Measurements from ENCODE around the gene ENTPD8.
"Not testable (repeated sequence)": the region's sequence is repeated elsewhere in the genome, so short reads cannot be mapped to it uniquely, and the experiment has no call there.

ENTPD8 gene

DNA sequence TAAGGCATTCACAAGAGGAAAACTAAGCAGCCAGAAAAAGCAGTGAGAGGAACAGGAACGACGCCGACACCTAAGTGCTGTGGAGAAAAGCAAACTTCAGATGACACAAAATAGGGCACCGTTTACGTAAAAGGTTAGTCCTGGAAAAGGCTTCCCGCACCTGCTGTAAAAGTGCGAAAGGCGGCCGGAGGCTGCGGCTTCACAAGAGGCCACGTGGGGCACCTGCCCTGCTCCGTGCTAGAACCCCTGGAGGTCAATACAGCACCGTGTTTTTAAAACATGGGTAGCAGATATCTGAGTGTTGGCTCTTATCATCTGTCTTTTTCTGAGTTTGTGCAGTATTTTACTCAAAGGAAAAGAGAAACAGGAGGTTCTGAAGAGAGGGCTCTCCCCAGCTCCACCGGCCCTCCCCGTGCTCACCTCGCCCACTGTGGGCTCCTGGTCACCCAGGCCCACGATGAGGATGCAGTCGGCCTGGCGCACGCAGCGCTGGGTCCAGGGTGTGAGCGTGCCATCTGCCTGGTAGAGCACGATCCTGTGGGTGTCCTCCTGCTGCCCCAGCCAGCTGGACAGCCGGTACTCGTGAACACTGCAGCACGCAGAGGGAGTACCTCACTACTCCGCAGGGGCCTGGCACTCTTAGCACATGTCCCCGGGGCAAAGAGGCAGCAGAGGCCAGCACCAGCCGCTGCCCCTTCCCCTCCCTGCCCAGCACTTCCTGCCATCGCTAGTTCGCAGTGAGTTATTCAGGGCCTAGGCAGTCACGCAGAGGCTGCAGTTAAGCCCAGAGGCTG is 38.9 kb upstream of the ENTPD8 start:
- no peak overlapping the region for H3K4me3 Mint-ChIP-seq
- peaks cover 10% of the 10 kb centered on the region for H3K4me1 Mint-ChIP-seq
- no peak for ATAC-seq
- peaks cover 8% of the 10 kb centered on the region for H3K9me3 Mint-ChIP-seq
- no peak for DNase-seq
- peaks cover 10% of the 10 kb centered on the region for H3K36me3 Mint-ChIP-seq (ENCODE audit: low read depth)
- H3K27me3 Mint-ChIP-seq, result no peaks in the 10 kb centered on the region
- H3K27ac Mint-ChIP-seq, result no peak overlapping the region

DNA sequence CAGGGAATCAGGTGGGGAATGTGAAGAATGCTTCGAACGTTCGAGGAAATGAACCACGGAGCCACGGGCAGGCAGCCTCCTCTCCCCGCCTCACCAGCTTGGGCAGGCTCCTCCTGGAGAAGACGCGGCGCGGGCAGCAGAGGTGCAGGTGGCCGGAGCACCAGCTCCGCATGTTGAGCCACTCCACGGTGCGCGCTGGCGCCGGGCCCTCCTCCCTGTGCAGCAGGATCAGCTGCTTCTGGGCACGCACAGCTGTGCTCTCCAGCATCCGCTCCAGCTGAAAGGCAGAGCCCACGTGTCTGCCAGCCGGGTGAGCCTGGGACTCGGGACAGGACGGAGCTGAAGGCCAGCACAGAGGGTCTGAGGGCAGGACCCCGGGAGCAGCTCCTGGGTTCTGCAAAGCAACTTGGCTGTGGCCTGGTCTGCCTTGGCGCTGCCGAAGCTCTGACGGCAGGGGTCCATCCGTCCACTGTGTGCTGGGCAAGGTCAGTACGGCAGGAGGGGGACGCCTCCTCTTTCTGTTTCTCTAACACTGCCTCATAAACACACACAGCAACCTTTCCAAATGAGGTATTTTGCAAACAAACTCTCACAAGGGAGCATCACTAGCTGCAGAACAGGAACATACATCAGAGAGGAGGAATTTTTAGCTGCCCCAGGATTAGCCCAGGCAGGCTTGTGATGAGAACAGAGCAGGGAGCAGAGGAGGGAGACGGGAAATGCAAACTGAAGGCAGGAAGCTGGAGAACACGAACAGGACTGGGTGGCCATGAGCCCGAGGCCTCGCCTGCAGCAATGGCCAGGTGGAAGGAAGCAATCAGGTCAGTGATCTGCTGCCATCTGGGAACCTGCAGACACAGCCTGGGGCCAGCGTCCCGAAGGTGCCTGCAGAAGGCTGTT is 38.1 kb upstream of the ENTPD8 start:
- H3K36me3 Mint-ChIP-seq (ENCODE audit: low read depth), result peaks cover 15% of the 10 kb centered on the region
- H3K4me1 Mint-ChIP-seq, result peaks cover 10% of the 10 kb centered on the region
- DNase-seq, result no peak
- no peak for ATAC-seq
- H3K4me3 Mint-ChIP-seq, result no peak overlapping the region
- no peak overlapping the region for H3K27ac Mint-ChIP-seq
- no peaks in the 10 kb centered on the region for H3K27me3 Mint-ChIP-seq
- H3K9me3 Mint-ChIP-seq, result peaks cover 11% of the 10 kb centered on the region

DNA sequence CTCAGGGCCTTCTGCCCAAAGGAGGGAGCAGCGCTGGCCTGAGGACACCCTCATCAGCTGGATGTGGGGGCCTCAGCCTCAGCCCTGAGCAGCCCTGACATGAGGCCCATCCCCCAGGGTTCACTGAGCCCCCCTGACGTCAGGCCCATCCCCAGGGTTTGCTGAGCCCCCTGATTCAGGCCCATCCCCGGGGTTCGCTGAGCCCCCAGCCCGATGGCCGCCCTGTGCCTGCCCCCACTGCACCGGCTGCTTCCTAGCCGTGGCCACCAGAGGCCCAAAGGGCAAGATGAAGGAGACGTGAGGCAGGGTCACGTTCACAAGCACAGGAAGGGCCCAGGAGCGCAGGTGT is 37.4 kb upstream of the ENTPD8 start:
- peaks cover 18% of the 10 kb centered on the region for H3K36me3 Mint-ChIP-seq (ENCODE audit: low read depth)

DNA sequence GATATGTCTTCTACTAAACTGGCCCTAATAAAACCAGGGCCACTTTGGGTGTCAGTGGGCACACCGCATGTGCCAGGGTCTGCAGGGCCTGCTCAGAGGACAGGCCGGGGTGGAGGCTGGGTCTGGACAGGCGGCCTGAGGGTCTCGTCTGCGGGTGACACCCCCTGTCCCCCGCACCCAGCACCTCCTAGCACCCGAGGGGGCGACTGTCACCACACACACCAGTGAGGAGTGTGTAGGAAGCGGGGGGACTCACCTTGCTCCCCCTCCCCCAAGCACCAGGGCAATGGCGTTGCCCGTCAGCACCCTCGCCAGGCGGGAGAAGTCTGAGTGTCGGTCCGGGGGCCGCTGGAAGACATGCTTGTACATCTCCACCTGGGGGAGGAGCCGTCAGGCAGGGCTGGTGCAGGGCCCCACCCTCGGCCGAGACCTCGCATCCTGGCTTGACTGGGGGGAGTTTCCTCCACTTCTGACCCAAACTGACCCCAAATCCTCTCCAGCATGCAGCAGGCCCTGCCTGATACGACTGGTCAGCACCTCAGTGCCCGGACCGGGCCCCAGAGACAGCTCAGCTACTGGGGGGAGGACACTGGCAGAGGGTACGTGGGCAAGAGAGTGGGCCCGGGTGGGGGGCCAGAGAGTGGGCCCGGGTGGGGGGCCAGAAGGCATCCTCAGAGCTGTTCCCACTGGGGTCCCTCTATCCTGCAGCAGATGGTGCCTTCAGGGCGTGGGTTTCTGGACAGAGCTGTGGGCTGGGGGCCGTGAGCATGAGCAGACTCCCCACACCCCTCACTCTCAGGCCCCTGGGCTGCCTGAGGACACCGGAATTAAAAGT is 36.8 kb upstream of the ENTPD8 start:
- Mint-ChIP-seq H3K36me3 (ENCODE audit: low read depth) (peaks cover 22% of the 10 kb centered on the region), H3K27me3 (no peaks in the 10 kb centered on the region), H3K4me3 (no peak overlapping the region), H3K4me1 (peaks cover 9% of the 10 kb centered on the region), H3K27ac (no peak overlapping the region), H3K9me3 (peaks cover 21% of the 10 kb centered on the region)
- no peak for DNase-seq
- ATAC-seq, result no peak

More for the DNA sequence above, 37.4 kb upstream of the ENTPD8 start:
- Mint-ChIP-seq H3K4me1 (peaks cover 10% of the 10 kb centered on the region), H3K27ac (no peak overlapping the region), H3K27me3 (no peaks in the 10 kb centered on the region), H3K4me3 (no peak overlapping the region), H3K9me3 (peaks cover 15% of the 10 kb centered on the region)
- no peak for ATAC-seq
- DNase-seq, result no peak

DNA sequence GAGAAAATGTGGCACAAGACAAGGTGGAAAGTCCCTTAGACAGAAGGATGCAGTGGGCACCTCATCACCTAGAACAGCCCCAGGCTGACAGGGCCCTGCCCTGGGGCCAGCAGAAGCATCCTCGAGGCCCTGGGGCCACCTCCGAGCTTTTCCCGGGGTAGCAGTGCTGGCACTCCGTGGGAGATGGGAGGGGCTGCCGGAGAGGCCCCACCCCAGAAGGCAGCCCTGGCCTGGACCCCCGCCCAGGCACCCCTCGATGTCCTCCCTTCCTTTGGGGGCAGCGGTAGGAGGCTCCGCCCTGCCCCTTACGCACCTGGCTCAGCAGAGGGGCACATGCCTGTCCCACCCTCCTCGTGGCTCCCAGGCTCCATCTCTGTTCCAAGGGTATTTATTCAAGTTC is 35.7 kb upstream of the ENTPD8 start:
- H3K4me1 Mint-ChIP-seq, result peaks cover 2% of the 10 kb centered on the region
- no peak for ATAC-seq
- DNase-seq, result no peak
- H3K27me3 Mint-ChIP-seq, result no peaks in the 10 kb centered on the region
- no peak overlapping the region for H3K4me3 Mint-ChIP-seq
- H3K36me3 Mint-ChIP-seq (ENCODE audit: low read depth), result peaks cover 24% of the 10 kb centered on the region
- peaks cover 23% of the 10 kb centered on the region for H3K9me3 Mint-ChIP-seq
- no peak overlapping the region for H3K27ac Mint-ChIP-seq

DNA sequence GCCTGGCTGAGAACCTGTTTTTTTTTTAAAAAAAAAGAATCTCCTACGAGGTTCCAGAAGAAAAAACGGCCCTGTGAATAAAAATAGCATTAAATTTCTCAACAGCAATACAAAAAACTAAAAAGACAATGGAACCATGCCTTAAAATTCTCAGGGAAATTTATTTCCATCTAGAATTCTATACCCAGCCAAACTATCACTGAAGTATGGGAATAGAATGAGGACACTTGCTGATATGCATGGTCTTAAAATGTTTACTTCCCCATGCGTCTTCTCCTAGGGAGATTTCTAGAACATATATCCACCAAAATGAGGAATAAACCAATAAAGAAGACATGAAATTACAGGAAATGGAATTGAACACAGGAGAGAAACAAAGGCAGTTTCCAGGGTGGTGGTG is 34.5 kb upstream of the ENTPD8 start:
- H3K4me1 Mint-ChIP-seq, result peaks cover 4% of the 10 kb centered on the region

DNA sequence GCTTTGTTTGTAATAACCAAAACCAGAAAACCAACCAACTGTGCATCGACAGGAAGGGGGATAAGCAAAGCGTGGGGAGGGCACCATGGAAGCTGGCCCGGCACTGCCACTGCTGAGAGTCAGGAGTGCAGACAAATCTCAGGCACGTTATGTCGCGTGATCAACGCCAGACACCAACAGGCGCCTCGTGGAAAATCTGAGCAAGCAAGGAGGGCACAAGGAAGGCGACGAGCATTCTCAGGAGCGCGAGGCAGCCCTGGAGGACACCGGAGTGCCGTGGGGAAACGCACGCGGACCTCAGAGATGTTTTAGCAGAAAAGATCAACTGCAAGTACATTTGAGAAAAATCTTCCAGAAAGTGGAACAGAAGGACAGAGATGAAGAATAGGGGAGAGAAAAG is 33.1 kb upstream of the ENTPD8 start:
- no peak for ATAC-seq
- Mint-ChIP-seq H3K36me3 (ENCODE audit: low read depth) (peaks cover 27% of the 10 kb centered on the region), H3K27me3 (peaks cover 7% of the 10 kb centered on the region), H3K27ac (no peak overlapping the region), H3K4me1 (peaks cover 10% of the 10 kb centered on the region), H3K4me3 (no peak overlapping the region), H3K9me3 (peaks cover 23% of the 10 kb centered on the region)
- DNase-seq, result no peak

More for the DNA sequence above, 34.5 kb upstream of the ENTPD8 start:
- peaks cover 27% of the 10 kb centered on the region for H3K36me3 Mint-ChIP-seq (ENCODE audit: low read depth)
- H3K27me3 Mint-ChIP-seq, result peaks cover 2% of the 10 kb centered on the region
- no peak overlapping the region for H3K4me3 Mint-ChIP-seq
- DNase-seq, result no peak
- no peak for ATAC-seq
- no peak overlapping the region for H3K27ac Mint-ChIP-seq
- peaks cover 23% of the 10 kb centered on the region for H3K9me3 Mint-ChIP-seq

DNA sequence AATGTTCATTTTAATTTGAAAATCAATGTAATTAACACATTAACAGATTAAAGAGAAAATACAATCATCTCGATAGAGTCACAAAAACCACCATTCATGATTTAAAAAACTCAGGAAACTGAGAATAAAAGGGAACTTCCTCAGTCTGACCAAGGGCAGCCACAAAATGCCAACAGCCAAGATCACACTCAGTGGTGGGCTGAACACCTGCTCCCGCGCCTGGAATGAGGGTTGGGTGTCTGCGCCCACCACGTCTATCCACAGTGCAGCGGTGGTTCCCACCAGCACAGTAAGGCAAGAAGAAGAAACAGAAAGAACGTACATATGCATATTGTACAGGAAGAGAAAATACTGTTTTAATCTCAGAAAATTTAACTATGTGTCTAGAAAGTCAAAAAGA is 29.6 kb upstream of the ENTPD8 start:
- Mint-ChIP-seq H3K27me3 (peaks cover 10% of the 10 kb centered on the region), H3K27ac (no peak overlapping the region), H3K36me3 (ENCODE audit: low read depth) (peaks cover 20% of the 10 kb centered on the region), H3K4me1 (peaks cover 10% of the 10 kb centered on the region), H3K9me3 (peaks cover 17% of the 10 kb centered on the region), H3K4me3 (peak overlapping the region; percentile 20)
- ATAC-seq (peak; percentile 79), DNase-seq (no peak)

DNA sequence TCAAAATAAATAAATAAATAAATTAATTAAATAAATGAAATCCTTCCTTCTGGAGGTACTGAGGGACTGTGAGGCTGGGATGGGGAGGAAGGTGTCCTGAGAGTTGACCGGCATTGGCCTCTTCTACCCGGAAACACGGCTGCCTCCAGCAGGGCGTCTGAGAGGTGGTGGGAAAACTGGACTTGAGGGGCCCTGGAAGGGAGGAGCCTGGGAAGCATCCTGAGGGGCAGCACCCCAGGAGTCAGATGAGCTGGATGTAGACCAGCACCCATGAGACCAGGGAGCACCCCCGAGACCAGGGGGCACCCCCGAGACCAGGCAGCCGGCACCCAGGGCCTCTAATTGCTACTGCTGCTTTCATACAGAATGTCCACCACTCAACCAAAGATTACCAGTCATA is 26.7 kb upstream of the ENTPD8 start:
- H3K9me3 Mint-ChIP-seq, result peaks cover 1% of the 10 kb centered on the region
- peaks cover 10% of the 10 kb centered on the region for H3K27me3 Mint-ChIP-seq
- H3K36me3 Mint-ChIP-seq (ENCODE audit: low read depth), result peaks cover 4% of the 10 kb centered on the region
- ATAC-seq, result no peak
- peaks cover 12% of the 10 kb centered on the region for H3K4me1 Mint-ChIP-seq
- DNase-seq, result no peak
- no peak overlapping the region for H3K4me3 Mint-ChIP-seq
- H3K27ac Mint-ChIP-seq, result no peak overlapping the region

DNA sequence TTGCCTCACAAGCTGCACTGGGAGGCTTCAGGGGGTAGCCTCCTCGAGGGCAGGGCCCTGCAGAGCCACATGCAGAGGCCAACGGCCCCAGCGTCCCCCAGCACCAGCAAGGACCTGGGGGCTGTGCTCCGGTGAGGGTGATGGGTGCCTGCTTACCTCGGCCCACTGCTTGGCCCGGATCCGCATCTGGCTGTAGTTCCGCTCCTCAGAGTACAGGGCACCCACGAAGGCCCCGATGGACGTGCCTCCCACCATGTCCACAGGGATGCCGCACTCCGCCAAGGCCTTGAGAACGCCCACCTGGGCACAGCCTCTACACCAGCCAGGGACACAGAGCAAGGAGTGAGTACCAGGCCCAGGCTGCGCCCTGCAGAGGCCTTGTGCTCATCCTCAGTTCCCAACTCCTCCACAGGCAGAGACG is 26.0 kb upstream of the ENTPD8 start:
- Mint-ChIP-seq H3K27ac (no peak overlapping the region), H3K36me3 (ENCODE audit: low read depth) (peaks cover 3% of the 10 kb centered on the region), H3K27me3 (peaks cover 10% of the 10 kb centered on the region), H3K9me3 (no peaks in the 10 kb centered on the region), H3K4me1 (peaks cover 16% of the 10 kb centered on the region), H3K4me3 (no peak overlapping the region)
- DNase-seq (no peak), ATAC-seq (no peak)

DNA sequence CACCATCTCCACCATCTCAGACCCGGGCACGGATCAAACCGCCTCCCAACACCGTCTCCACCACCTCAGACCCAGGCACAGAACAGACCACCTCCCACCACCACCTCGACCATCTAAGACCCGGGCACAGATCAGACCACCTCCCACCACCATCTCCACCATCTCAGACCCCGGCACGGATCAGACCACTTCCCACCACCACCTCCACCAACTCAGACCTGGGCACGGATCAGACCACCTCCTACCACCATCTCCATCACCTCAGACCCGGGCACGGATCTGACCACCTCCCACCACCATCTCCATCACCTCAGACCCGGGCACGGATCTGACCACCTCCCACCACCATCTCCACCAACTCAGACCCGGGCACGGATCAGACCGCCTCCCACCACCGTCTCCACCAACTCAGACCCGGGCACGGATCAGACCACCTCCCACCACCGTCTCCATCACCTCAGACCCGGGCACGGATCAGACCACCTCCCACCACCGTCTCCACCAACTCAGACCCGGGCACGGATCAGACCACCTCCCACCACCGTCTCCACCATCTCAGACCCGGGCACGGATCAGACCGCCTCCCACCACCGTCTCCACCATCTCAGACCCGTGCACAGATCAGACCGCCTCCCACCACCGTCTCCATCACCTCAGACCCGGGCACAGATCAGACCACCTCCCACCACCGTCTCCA is 25.4 kb upstream of the ENTPD8 start:
- not testable (repeated sequence) for H3K4me3 Mint-ChIP-seq; H3K36me3 Mint-ChIP-seq (ENCODE audit: low read depth); H3K27me3 Mint-ChIP-seq; H3K9me3 Mint-ChIP-seq; H3K27ac Mint-ChIP-seq; DNase-seq; ATAC-seq
- H3K4me1 Mint-ChIP-seq, result peaks cover 19% of the 10 kb centered on the region

DNA sequence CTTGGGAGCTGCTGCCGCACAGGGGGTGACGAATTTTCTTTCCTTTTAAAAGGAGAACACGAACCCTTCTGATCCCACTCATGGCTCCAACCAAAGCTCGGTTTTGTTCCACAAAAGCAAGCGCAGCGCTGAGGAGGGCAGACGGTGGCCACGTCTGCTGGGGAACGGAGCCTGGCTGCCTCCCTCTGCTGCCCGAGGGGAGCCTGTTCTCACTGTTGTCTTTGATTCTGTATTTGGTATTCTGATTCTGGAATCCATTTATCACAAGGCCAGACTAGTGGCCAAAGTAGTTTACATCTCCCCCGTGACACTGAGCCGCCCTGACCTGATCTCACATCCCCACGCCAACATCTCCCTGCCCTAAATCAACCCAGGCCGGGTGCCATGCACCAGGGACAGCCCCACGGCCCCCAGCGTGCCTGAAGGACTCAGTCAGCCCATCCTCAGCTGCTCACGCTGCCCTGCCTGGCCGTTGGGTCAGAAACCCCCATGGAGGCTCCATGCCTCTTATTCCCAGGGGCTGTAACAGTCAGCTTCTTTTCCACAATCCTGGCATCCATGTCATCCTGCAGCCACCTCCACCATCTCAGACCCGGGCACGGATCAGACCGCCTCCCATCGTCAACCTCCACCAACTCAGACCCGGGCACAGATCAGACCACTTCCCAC is 24.7 kb upstream of the ENTPD8 start:
- Mint-ChIP-seq H3K9me3 (no peaks in the 10 kb centered on the region), H3K4me3 (no peak overlapping the region), H3K27ac (no peak overlapping the region), H3K36me3 (ENCODE audit: low read depth) (no peaks in the 10 kb centered on the region), H3K4me1 (peaks cover 22% of the 10 kb centered on the region), H3K27me3 (peaks cover 9% of the 10 kb centered on the region)
- ATAC-seq (no peak), DNase-seq (no peak)

DNA sequence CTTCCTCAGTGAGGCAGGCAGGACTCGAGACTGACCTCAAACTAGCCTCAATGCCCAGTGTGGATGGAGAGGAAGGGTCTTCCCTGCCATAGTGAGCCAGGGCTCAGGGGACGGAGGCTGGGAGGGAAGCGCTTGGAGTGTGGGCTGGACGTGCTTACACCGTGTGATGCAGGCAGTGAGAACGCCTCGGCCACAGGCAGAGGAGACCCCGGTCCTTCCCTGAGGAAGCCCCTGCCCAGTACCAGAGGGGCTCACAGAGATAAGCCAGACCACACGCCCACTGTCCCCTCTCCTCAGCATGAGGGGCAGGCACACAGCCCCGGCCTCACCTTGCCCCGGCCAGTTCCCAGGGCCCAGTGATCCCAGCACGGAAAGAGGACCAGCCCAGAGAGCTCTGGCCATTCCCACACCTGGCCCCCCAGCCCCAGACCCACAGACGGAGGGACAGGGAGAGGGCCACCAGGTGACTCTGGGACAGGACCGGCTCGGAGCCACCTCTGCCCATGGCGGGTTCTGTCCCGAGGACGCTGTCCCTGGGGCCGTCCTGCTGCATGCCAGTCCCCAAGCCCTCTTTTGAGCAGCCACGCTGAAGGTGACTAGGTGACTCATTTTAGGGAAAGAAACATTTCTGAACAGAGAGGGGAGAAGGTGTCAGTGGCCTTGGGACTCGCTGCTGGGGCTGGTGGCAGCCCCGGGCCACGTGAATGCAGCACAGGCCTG is 24.0 kb upstream of the ENTPD8 start:
- DNase-seq (no peak), ATAC-seq (no peak)
- Mint-ChIP-seq H3K9me3 (no peaks in the 10 kb centered on the region), H3K27me3 (peaks cover 7% of the 10 kb centered on the region), H3K27ac (no peak overlapping the region), H3K4me1 (peaks cover 23% of the 10 kb centered on the region), H3K4me3 (no peak overlapping the region), H3K36me3 (ENCODE audit: low read depth) (no peaks in the 10 kb centered on the region)

Data from activated naive CD8-positive, alpha-beta T cell treated with anti-CD3 and anti-CD28 coated beads, Interleukin-2, amount 50 U/mL, for 24 hours (primary cell).